AG04450 (cell line): ENCODE results near the gene ERLIN1. TPM values are rescaled to one million over a fixed set of nuclear protein-coding genes. Genes with fewer than 3 reads are reported as not detected.

Source experiments
- CTCF ChIA-PET: fragments of 300-600, 350-600 bp; formaldehyde crosslinking; extraction: SDS; loops from one replicate; lab custom pipeline; 2022; ENCODE audit warnings: antibody characterized with exemption, inconsistent platforms; lab: Charles Lee
- POLR2A ChIA-PET: fragments of 350-600 bp; formaldehyde crosslinking; extraction: SDS; loops from one replicate; lab custom pipeline; 2021; ENCODE audit warnings: antibody characterized with exemption, inconsistent platforms; lab: Yijun Ruan, JAX
- DNase-seq: peaks from one replicate; pipeline ENCODE4 v3.0.0-alpha.2; 2011; ENCODE audit warnings: low read depth, low spot score
- H3K27ac ChIP-seq: one replicate; pipeline ENCODE4 v1.5.1; 2012; ENCODE audit warnings: low read depth, low read length, control low read depth
- H3K27me3 ChIP-seq: one replicate; pipeline ENCODE4 v1.6.0; 2012; ENCODE audit warnings: low read length; ENCODE audit not compliant: control insufficient read depth, insufficient read depth
- H3K4me3 ChIP-seq: 2 replicates; pipeline ENCODE4 v1.5.1; 2011; ENCODE audit warnings: mild to moderate bottlenecking, low read depth, low read length, control low read depth
- H3K9me3 ChIP-seq: 2 replicates; pipeline ENCODE4 v1.5.1; 2012; ENCODE audit warnings: low read length; ENCODE audit not compliant: control insufficient read depth, insufficient read depth
- polyA plus RNA-seq: library from polyadenylated mRNA; depleted of rRNA; stranded (reverse); fragments of >200 nt; gene quantifications from 2 replicates; pipeline ENCODE4 v1.2.3, GENCODE V29; 2011
- TF ChIP-seq, protein P1 (sequence below): IDR thresholded peaks from 2 replicates; pipeline ENCODE4 v1.5.1; 2011; ENCODE audit warnings: low read depth, low read length, control low read depth, inconsistent platforms

Gene ERLIN1
- polyA plus RNA-seq, 1 experiment: 50.1 TPM

DNA sequence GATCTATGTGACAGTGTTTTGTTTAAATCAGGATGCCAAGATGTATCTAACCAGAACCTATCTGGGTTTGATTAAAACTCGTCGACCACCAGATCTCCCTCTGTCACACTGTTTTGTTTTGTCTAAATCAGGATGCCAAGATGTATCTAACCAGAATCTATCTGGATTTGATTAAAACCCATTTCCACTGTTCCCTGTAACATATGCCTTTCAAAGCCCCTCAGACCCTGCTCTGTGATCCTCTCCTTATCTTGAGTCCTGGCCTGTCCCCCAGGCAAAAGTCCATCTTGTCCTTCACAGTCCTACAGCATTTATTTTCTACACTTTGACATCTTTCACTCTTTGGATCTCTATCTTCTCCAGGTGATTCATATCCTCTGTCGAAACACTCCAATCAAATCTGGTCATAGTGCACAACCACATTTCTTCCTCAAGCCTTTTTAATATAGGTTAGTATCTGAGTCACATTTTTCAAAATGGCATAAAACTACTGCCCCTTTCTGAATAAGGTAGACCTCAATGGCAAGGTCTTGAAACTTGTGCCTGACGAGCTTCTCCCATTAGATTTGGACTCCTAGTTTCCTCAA lies 32.5 kb downstream of the ERLIN1 start:
- TF ChIP-seq, protein P1, sequence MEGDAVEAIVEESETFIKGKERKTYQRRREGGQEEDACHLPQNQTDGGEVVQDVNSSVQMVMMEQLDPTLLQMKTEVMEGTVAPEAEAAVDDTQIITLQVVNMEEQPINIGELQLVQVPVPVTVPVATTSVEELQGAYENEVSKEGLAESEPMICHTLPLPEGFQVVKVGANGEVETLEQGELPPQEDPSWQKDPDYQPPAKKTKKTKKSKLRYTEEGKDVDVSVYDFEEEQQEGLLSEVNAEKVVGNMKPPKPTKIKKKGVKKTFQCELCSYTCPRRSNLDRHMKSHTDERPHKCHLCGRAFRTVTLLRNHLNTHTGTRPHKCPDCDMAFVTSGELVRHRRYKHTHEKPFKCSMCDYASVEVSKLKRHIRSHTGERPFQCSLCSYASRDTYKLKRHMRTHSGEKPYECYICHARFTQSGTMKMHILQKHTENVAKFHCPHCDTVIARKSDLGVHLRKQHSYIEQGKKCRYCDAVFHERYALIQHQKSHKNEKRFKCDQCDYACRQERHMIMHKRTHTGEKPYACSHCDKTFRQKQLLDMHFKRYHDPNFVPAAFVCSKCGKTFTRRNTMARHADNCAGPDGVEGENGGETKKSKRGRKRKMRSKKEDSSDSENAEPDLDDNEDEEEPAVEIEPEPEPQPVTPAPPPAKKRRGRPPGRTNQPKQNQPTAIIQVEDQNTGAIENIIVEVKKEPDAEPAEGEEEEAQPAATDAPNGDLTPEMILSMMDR: no peak
- ChIA-PET CTCF (no interaction called here), POLR2A (no interaction called here)
- H3K27me3 ChIP-seq: no peaks in the 10 kb centered on the region
- no peak overlapping the region for H3K4me3 ChIP-seq
- DNase-seq: no peak
- no peak overlapping the region for H3K27ac ChIP-seq
- no peaks in the 10 kb centered on the region for H3K9me3 ChIP-seq

DNA sequence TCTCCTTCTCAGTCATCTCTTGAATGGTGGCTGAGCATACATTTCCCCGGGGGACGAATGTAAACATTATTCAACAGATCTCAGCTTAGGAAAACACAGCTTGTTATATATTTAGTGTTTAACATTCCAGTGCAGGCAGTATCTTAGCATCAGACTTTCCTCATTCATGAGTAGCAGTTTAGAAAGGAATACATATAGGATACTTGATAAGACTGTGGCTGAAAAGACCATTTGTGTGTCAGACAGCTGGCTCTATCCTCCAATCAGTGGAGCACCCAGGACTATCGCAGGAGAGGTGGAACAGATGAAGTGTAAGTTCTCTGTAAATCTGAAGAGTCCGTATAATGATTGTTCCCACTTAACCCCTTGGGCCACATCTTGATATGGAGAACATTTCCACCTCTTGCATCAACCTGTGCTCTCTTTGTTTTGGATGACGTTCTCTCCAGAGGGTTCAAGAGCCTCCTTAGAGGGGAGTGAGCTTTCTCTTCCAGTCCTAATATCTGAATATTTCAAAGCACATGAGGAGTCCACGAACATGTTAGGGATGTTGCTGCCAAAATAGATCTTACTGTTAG lies 34.0 kb downstream of the ERLIN1 start:
- POLR2A ChIA-PET: no interaction called here

DNA sequence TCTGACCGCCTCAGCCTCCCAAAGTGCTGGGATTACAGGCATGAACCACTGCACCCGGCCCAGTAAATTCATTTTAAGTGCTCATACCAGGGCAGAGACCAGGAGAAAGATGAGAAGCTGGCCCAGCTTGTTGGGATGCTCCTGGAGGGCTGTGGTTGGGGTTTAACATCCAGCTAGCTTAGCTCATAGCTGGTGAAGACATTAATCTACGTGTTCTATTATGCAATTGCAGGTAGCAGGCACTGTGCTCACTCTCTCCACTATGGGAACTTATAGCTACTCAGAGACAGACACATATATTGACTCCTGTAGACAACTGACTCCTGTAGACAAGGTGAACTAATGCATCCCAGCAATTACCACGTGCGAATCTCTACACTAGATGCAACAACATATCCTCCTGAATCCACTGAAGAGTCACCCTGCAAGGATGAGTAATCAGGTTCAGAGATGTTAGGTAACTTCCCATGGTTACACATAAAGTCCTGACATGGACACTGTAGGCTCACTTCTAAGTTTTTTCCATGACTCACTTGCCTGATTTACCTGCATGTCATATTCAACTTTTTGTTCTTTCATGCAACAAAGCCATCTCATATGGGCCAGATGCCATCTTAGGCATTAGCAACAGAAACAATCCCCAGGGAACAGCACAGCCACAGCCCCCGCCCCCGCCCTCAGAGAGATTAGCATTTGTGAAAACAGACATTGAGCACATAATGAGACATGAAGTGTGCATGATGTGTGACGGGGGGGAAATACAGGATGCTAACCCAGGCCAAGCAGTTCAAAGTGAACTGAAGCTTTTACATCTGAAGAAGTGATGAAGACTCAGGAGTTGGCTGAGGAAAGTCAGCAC lies 37.2 kb downstream of the ERLIN1 start:
- Histone ChIP-seq H3K27ac (no peak overlapping the region), H3K9me3 (no peaks in the 10 kb centered on the region), H3K27me3 (no peaks in the 10 kb centered on the region), H3K4me3 (no peak overlapping the region)
- DNase-seq: no peak
- POLR2A ChIA-PET: no interaction called here
- CTCF ChIA-PET: interaction anchor here (0.9 to 1.1 kb wide), 2 partner anchors 103 to 438 kb away, joined by 3 to 4 read pairs; no protein-coding TSS in a partner anchor
- TF ChIP-seq, protein P1: no peak

More for the DNA sequence above, 34.0 kb downstream of the ERLIN1 start:
- TF ChIP-seq, protein P1: no peak
- Histone ChIP-seq H3K27me3 (no peaks in the 10 kb centered on the region), H3K27ac (no peak overlapping the region), H3K4me3 (no peak overlapping the region), H3K9me3 (no peaks in the 10 kb centered on the region)
- CTCF ChIA-PET: no interaction called here
- no peak for DNase-seq

DNA sequence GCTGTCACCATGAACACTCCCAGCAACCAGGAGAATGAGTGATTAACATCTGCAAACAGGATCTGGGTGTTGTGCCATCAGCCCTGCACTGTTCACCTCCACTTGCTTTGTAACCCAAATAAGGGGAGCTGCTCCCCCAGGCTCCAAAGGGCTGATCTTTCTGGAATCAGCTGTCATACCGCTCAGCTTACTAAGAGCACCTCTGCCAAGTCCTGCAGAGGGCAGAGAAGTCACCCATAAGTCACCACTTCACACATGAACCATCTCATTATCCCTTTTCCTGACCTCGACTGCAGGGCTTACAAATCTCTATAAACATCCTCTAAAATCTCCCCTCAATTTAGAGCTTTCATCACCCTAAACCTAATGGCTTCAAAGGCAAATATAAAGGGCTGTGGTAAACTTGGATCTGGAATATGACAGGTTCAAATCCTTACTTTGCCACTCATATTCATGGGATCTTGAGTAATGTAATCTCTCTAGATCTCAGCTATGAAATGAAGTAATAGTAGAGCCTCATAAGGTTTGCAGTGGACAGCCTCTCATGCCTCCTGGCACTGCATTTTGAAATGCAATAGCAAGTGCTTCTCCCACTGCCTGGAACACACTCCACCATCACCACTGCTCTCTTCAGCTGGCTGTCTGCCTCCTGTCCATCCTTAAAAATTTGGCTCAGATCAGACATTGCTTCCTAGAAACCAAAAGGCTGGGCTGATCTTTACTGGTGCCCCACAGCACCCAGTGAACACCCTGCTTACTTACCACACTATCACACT lies 38.8 kb downstream of the ERLIN1 start:
- peaks cover 3% of the 10 kb centered on the region for H3K27me3 ChIP-seq
- H3K27ac ChIP-seq: no peak overlapping the region
- TF ChIP-seq, protein P1: no peak
- no peak for DNase-seq
- H3K4me3 ChIP-seq: no peak overlapping the region
- no peaks in the 10 kb centered on the region for H3K9me3 ChIP-seq
- ChIA-PET POLR2A (no interaction called here), CTCF (interaction anchor here (0.5 to 1.3 kb wide), 2 partner anchors 34 to 101 kb away, joined by 3 to 6 read pairs; no protein-coding TSS in a partner anchor)
